Neuronal stem cell (in vitro differentiated cells): ENCODE measurements around the gene KCNH2.
A peak's percentile ranks its signal among the peaks of the same experiment; 100 is the strongest.

Experiments used
- DNase-seq: peaks from one replicate; pipeline ENCODE4 v3.0.0-alpha.2; 2013; ENCODE audit warnings: low spot score
- H2AFZ ChIP-seq: one replicate; pipeline ENCODE4 v1.6.1; 2013; ENCODE audit warnings: mild to moderate bottlenecking, low read length, inconsistent platforms
- H2AK5ac ChIP-seq: 2 replicates; pipeline ENCODE4 v1.6.1; 2013; ENCODE audit warnings: low read depth, mild to moderate bottlenecking, inconsistent platforms, low read length, moderate library complexity, mixed read lengths
- H2BK120ac ChIP-seq: 2 replicates; pipeline ENCODE4 v1.6.1; 2013; ENCODE audit warnings: low read depth, mild to moderate bottlenecking, inconsistent platforms, low read length, moderate library complexity, mixed read lengths
- H2BK12ac ChIP-seq: one replicate; pipeline ENCODE4 v1.6.1; 2013; ENCODE audit warnings: low read length, inconsistent platforms
- H2BK15ac ChIP-seq: 2 replicates; pipeline ENCODE4 v1.6.1; 2013; ENCODE audit warnings: mild to moderate bottlenecking, low read length, inconsistent platforms, mixed read lengths
- H2BK5ac ChIP-seq: one replicate; pipeline ENCODE4 v1.6.1; 2013; ENCODE audit warnings: inconsistent platforms, mild to moderate bottlenecking, low read length, moderate library complexity
- H3K14ac ChIP-seq: one replicate; pipeline ENCODE4 v1.6.1; 2013; ENCODE audit warnings: low read length, inconsistent platforms
- H3K18ac ChIP-seq: 2 replicates; pipeline ENCODE4 v1.6.1; 2013; ENCODE audit warnings: low read length, inconsistent platforms
- H3K23ac ChIP-seq: 2 replicates; pipeline ENCODE4 v1.6.1; 2013; ENCODE audit warnings: low read depth, mild to moderate bottlenecking, mixed read lengths, low read length, inconsistent platforms; ENCODE audit not compliant: poor library complexity
- H3K27ac ChIP-seq: replicated peaks from 3 replicates; pipeline ENCODE4 v1.5.1; 2013; ENCODE audit warnings: low read length, inconsistent platforms
- H3K27me3 ChIP-seq, 3 experiments: 2 replicates each; pipeline ENCODE4 v1.6.1; 2013; ENCODE audit warnings: low read length in 3 of 3, mild to moderate bottlenecking in 2 of 3, inconsistent platforms in 1 of 3, low read depth in 1 of 3, mixed read lengths in 1 of 3, moderate library complexity in 1 of 3; ENCODE audit not compliant: control insufficient read depth in 3 of 3, insufficient read depth in 3 of 3
- H3K36me3 ChIP-seq, 2 donors: replicated peaks in 1 of 2; 2 replicates each; pipeline ENCODE4 v1.6.1; 2013; ENCODE audit warnings: low read length in 2 of 2; ENCODE audit not compliant: control insufficient read depth in 2 of 2, insufficient read depth in 2 of 2
- H3K4ac ChIP-seq: 2 replicates; pipeline ENCODE4 v1.6.1; 2013; ENCODE audit warnings: inconsistent platforms, mild to moderate bottlenecking, low read length, moderate library complexity
- H3K4me1 ChIP-seq, 2 donors: 1 replicate in 1 of 2; 2 replicates in 1 of 2; pipeline ENCODE4 v1.6.1; 2013; ENCODE audit warnings: low read length in 2 of 2, low read depth in 1 of 2; ENCODE audit not compliant: control insufficient read depth in 2 of 2, insufficient read depth in 1 of 2
- H3K4me2 ChIP-seq: one replicate; pipeline ENCODE4 v1.6.1; 2013; ENCODE audit warnings: mild to moderate bottlenecking, low read length, inconsistent platforms; ENCODE audit not compliant: insufficient read depth, poor library complexity, severe bottlenecking
- H3K4me3 ChIP-seq, 2 donors: 2 replicates each; pipeline ENCODE4 v1.5.1; 2013; ENCODE audit warnings: low read length in 2 of 2, mild to moderate bottlenecking in 2 of 2, inconsistent platforms in 1 of 2, moderate library complexity in 1 of 2
- H3K79me1 ChIP-seq: one replicate; pipeline ENCODE4 v1.6.1; 2013; ENCODE audit warnings: low read depth, mild to moderate bottlenecking, inconsistent platforms, low read length, moderate library complexity
- H3K9ac ChIP-seq: one replicate; pipeline ENCODE4 v1.6.1; 2013; ENCODE audit warnings: mild to moderate bottlenecking, low read depth, low read length, inconsistent platforms; ENCODE audit not compliant: poor library complexity
- H3K9me3 ChIP-seq, 2 donors: replicated peaks in 1 of 2; 2 replicates each; pipeline versions ENCODE3 to v1.6.1; 2013; ENCODE audit warnings: low read length in 2 of 2, mild to moderate bottlenecking in 2 of 2, inconsistent platforms in 1 of 2, low read depth in 1 of 2, mixed read lengths in 1 of 2, moderate library complexity in 1 of 2; ENCODE audit not compliant: control insufficient read depth in 2 of 2, insufficient read depth in 1 of 2
- H4K8ac ChIP-seq: one replicate; pipeline ENCODE4 v1.6.1; 2013; ENCODE audit warnings: low read depth, mild to moderate bottlenecking, inconsistent platforms, low read length, moderate library complexity
- H4K91ac ChIP-seq: one replicate; pipeline ENCODE4 v1.6.1; 2013; ENCODE audit warnings: low read length, low read depth, mild to moderate bottlenecking, inconsistent platforms; ENCODE audit not compliant: poor library complexity
- WGBS, 2 donors: extraction: QIAGEN DNeasy Blood & Tissue Kit; methylation state at CpG; one replicate each; pipeline ENCODE4 v1.1.7; 2013; ENCODE audit warnings: missing lambda C conversion rate in 2 of 2, mixed read lengths in 1 of 2; ENCODE audit not compliant: insufficient read length in 2 of 2, insufficient replicate concordance in 1 of 2; ENCODE audit errors: extremely low coverage in 2 of 2; 5-methylcytosine and 5-hydroxymethylcytosine counted together

The KCNH2 gene

GRCh38 chr7:150953061-150953997 is 24.8 kb downstream of the KCNH2 start:
- Histone ChIP-seq H3K9ac (no peak overlapping the region), H3K79me1 (peaks cover 8% of the 10 kb centered on the region), H4K8ac (no peak overlapping the region), H3K4me3 (no peak overlapping the region), H3K23ac (peak overlapping the region; percentile 55), H3K9me3 (no peaks in the 10 kb centered on the region), H3K36me3 (no peaks in the 10 kb centered on the region), H3K4me1 (peaks cover 16 to 25% of the 10 kb centered on the region in 2 donors), H4K91ac (no peak overlapping the region), H2AFZ (no peak overlapping the region), H3K18ac (peak overlapping the region; percentile 59), H3K14ac (no peak overlapping the region), H2BK120ac (no peak overlapping the region), H3K27ac (no peak overlapping the region), H2BK15ac (no peak overlapping the region), H2AK5ac (peak overlapping the region; percentile 83), H2BK5ac (peak overlapping the region; percentile 10), H2BK12ac (no peak overlapping the region), H3K4me2 (no peak overlapping the region), H3K27me3 (peaks cover 0 to 10% (median 0%) of the 10 kb centered on the region in 3 experiments), H3K4ac (no peak overlapping the region)
- no CpG with 5 or more reads among the region's 17 CpGs for WGBS, 2 donors
- DNase-seq, result no peak

- Histone ChIP-seq H3K9me3 (no peaks in the 10 kb centered on the region), H4K91ac (no peak overlapping the region), H3K23ac (peak overlapping the region; percentile 55), H3K79me1 (peaks cover 8% of the 10 kb centered on the region), H4K8ac (no peak overlapping the region), H2AFZ (no peak overlapping the region), H2AK5ac (peak overlapping the region; percentile 83), H2BK15ac (no peak overlapping the region), H3K4me2 (no peak overlapping the region), H3K4ac (no peak overlapping the region), H2BK120ac (no peak overlapping the region), H2BK5ac (peak overlapping the region; percentile 10), H3K27me3 (peaks cover 0 to 6% (median 0%) of the 10 kb centered on the region in 3 experiments), H3K14ac (no peak overlapping the region), H2BK12ac (no peak overlapping the region), H3K18ac (peak overlapping the region; percentile 72), H3K36me3 (no peaks in the 10 kb centered on the region), H3K4me1 (peaks cover 21 to 31% of the 10 kb centered on the region in 2 donors), H3K9ac (no peak overlapping the region), H3K4me3 (no peak overlapping the region), H3K27ac (no peak overlapping the region)
- no peak for DNase-seq
- WGBS, 2 donors, result no CpG with 5 or more reads among the region's 33 CpGs
These were observed 25.6 kb downstream of the KCNH2 start for GRCh38 chr7:150952331-150953050.

GRCh38 chr7:150951521-150951920 is 26.6 kb downstream of the KCNH2 start:
- Histone ChIP-seq H3K79me1 (peaks cover 8% of the 10 kb centered on the region), H4K8ac (no peak overlapping the region), H3K4ac (no peak overlapping the region), H3K18ac (no peak overlapping the region), H3K9ac (no peak overlapping the region), H3K4me2 (no peak overlapping the region), H4K91ac (no peak overlapping the region), H2BK12ac (no peak overlapping the region), H3K27me3 (peaks cover 0 to 6% (median 0%) of the 10 kb centered on the region in 3 experiments), H2AK5ac (peak overlapping the region; percentile 90), H3K4me1 (peaks cover 23 to 32% of the 10 kb centered on the region in 2 donors), H3K23ac (no peak overlapping the region), H3K36me3 (no peaks in the 10 kb centered on the region), H3K9me3 (no peaks in the 10 kb centered on the region), H2AFZ (no peak overlapping the region), H3K27ac (no peak overlapping the region), H3K4me3 (no peak overlapping the region), H2BK5ac (no peak overlapping the region), H2BK120ac (no peak overlapping the region), H2BK15ac (no peak overlapping the region), H3K14ac (no peak overlapping the region)
- no CpG with 5 or more reads among the region's 28 CpGs for WGBS, 2 donors
- DNase-seq, result no peak

- DNase-seq, result no peak
- H3K79me1 ChIP-seq, result peaks cover 8% of the 10 kb centered on the region
- H2BK12ac ChIP-seq, result no peak overlapping the region
- H2BK120ac ChIP-seq, result no peak overlapping the region
- peak overlapping the region; percentile 90 for H2AK5ac ChIP-seq
- H3K9ac ChIP-seq, result no peak overlapping the region
- H4K91ac ChIP-seq, result no peak overlapping the region
- no peak overlapping the region for H2BK15ac ChIP-seq
- no peak overlapping the region for H3K14ac ChIP-seq
- H3K18ac ChIP-seq, result no peak overlapping the region
- H3K27me3 ChIP-seq, result peaks cover 0 to 6% (median 0%) of the 10 kb centered on the region in 3 experiments
- H3K23ac ChIP-seq, result no peak overlapping the region
- H2AFZ ChIP-seq, result no peak overlapping the region
- H3K4me1 ChIP-seq, result peaks cover 22 to 33% of the 10 kb centered on the region in 2 donors
- no peak overlapping the region for H3K27ac ChIP-seq
- H3K4ac ChIP-seq, result no peak overlapping the region
- no peaks in the 10 kb centered on the region for H3K9me3 ChIP-seq
- no peak overlapping the region for H3K4me3 ChIP-seq
- H4K8ac ChIP-seq, result no peak overlapping the region
- no peaks in the 10 kb centered on the region for H3K36me3 ChIP-seq
- no CpG with 5 or more reads among the region's 16 CpGs for WGBS, 2 donors
- no peak overlapping the region for H3K4me2 ChIP-seq
- H2BK5ac ChIP-seq, result no peak overlapping the region
These were observed 27.0 kb downstream of the KCNH2 start for GRCh38 chr7:150951181-150951520.
